Dermis blood vessel endothelial cell (primary cell): ENCODE measurements around the gene SNAP47. TPM values are rescaled to one million over a fixed set of nuclear protein-coding genes. Genes with fewer than 3 reads are reported as not detected.
A peak's percentile ranks its signal among the peaks of the same experiment; 100 is the strongest.

Source experiments
- DNase-seq: peaks from one replicate; pipeline ENCODE4 v3.0.0; 2010
- total RNA-seq: library from RNA; depleted of rRNA; stranded (reverse); fragments of >200 nt; gene quantifications from 2 replicates; pipeline ENCODE4 v1.2.3, GENCODE V29; 2014

SNAP47 gene
- total RNA-seq, 1 donor from 2014 or later, result 44.9 TPM

DNA sequence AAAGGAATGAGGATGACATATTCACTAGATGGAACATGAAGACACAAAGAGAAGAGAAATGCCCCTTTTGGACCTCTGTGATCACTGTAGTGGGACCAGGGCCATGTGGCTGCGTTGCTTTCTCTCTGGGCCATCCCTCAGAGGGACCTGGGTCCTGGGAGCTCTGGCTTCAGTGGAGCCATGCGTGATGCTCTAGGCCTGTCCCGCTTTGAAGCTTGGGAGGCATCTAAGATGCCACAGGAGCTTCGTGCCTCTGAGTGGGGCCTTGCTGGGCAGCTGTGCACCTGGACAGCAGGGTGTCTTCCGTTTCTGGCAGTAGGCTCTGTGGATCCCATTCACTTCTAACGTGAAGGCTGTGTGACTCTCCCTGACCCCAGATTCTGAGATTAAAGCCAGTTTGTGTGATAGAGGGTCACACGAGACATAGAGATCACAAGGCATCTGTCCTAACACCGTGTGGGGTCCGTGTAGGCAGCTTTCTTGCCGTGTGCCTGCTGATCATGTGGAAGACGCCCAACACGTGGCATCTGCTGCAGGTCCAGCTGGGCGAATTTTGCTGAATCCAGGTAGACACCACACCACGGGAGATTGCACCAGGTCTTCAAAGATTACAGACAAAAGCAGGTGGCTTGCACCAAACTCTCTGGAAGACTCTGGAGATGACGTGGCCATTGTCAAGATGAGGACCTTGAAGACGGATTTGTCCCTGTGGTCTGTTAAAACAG, 63.0 kb downstream of the SNAP47 start:
- DNase-seq, result no peak

DNA sequence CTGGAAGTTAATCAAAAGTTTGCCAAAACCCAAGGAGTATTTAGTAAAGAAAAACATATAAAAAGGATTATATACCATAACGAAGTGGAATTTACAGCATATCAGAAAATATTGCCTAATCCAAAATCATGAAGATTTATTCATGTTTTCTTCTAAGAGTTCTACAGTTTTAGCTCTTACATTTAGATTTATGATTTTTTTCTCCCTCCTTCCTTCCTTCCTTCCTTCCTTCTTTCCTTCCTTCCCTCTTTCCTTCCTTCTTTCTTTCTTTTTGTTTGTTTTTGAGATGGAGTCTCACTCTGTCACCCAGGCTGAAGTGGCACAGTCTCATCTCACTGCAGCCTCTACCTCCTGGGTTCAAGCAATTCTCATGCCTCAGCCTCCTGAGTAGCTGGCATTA, 64.5 kb downstream of the SNAP47 start:
- DNase-seq, result no peak

DNA sequence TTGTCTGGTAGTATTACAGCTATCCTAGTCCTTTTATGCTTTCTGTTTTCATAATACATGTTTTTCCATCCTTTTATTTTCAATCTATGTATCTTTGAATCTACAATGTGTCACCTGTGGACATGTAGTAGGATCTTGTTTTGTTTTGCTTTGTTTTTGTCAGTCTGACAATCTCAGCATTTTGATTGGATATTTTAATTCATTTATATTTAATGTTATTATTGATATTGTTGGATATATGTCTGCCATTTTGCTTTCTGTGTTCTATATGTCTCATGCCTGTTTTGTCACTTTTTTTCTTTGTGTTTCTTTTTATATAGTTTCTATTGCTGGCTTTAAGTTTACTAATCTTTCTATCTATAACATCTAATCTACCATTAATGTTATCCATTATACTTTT, 68.7 kb downstream of the SNAP47 start:
- no peak for DNase-seq

DNA sequence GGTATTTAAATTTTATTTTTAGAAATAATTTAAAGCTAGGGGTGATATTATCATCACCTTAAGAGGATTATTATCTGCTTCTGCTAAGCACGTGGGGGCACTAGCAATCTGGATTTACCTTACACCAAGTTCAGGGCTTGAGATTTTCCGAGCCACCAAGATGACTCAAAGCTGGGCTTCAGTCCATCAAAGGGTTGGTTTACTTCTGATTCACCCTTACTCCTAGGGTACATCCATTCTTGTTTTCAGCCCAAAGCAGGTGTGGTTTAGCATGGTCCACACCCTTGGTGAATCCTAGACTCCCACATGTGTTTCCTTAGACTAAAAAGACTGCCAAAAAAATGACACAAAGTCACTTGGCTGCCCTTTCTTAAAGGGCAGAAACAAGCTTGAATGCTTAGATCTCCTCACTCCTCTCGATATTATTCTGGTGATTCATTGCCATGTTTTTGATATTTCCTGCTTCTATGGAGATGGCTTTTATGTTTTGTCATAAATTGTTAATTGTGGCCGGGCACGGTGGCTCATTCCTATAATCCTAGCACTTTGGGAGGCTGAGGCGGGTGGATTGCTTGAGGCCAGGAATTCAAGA, 70.5 kb downstream of the SNAP47 start:
- peak; percentile 27 for DNase-seq

DNA sequence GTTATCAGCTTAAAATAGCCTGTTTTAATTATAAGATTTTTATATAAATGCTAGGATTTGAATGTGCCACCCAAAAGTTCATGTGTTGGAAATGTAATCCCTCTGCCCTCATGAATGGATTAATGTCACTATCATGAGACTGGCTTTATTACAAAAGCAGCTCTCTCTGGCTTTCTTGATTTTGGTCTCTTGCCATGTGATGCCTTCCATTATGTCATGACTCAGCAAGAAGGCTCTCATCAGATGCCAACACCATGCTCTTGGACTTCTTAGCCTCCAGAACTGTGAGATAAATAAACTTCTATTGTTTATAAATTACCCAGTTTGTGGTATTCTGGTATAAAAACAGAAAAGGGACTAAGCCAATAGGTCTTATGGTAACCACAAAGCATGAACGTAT, 73.3 kb downstream of the SNAP47 start:
- DNase-seq, result no peak

DNA sequence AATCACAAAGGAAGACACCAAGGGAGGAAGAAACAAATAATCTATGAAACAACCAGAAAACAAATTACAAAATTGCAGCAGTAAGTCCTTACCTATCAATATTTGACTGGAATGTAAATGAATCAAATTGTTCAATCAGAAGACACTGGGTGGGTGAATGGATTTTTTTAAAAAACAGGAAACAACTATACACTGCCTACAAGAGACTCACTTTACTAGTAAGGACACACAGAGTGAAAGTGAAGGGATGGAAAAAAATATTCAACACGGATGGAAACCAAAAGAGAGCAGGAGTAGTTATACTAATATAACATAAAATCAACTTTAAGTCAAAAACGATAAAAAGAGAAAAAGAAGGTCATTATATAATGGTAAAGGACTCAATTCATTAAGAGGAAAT, 73.8 kb downstream of the SNAP47 start:
- DNase-seq, result no peak

DNA sequence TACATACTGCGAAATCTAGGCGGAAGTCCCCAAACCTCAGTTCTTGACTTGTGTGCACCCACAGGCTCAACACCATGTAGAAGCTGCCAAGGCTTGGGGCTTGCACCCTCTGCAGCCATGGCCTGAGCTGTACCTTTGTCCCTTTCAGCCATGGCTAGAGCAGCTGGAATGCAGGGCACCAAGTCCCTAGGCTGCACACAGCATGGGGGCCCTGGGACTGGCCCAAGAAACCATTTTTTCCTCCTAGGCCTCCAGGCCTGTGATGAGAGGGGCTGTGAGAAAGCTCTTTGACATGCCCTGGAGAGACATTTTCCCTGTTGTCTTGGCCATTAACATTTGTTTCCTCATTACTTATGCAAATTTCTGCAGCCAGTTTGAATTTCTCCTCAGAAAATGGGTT, 78.7 kb downstream of the SNAP47 start:
- DNase-seq, result no peak

DNA sequence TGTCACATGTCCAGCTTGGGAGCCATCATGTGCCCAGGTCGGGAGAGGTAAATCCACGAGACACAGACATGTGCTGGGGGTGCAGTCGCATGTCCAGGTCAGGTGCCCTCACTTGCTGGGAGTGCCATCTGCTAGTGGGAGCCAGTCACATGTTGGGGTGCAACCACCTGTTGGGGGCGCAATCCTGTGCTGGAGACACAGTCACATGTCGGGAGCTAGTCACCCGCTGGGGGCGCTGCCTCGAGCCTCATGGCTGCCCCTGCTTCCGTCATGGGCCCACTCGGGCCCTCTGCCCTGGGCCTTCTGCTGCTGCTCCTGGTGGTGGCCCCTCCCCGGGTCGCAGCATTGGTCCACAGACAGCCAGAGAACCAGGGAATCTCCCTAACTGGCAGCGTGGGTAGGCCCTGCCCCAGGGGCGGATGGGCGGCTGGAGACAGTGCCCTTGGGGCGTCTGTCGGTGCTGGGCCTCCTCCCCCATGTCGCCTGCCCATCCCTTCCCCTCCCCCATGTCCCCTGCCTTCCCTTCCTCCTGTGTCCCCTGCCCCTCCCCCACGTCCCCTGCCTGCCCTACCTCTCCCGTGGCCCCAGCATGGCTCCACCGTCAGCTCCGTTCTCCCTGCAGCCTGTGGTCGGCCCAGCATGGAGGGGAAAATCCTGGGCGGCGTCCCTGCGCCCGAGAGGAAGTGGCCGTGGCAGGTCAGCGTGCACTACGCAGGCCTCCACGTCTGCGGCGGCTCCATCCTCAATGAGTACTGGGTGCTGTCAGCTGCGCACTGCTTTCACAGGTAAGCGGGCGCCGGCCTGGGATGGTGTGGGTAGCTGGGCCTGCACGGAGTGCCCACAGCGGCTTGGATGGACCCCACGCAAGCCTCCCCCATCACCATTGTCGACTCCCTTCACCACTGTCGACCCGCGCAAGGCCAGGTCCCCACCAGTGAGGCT, 80.5 kb downstream of the SNAP47 start, which contains the start of gene PRSS38:
Gene PRSS38, plus strand, starts transcription at position 208 of the 942 bp plus-strand sequence. Its CDS starts 42 bp downstream, at position 250.
- DNase-seq, result no peak

DNA sequence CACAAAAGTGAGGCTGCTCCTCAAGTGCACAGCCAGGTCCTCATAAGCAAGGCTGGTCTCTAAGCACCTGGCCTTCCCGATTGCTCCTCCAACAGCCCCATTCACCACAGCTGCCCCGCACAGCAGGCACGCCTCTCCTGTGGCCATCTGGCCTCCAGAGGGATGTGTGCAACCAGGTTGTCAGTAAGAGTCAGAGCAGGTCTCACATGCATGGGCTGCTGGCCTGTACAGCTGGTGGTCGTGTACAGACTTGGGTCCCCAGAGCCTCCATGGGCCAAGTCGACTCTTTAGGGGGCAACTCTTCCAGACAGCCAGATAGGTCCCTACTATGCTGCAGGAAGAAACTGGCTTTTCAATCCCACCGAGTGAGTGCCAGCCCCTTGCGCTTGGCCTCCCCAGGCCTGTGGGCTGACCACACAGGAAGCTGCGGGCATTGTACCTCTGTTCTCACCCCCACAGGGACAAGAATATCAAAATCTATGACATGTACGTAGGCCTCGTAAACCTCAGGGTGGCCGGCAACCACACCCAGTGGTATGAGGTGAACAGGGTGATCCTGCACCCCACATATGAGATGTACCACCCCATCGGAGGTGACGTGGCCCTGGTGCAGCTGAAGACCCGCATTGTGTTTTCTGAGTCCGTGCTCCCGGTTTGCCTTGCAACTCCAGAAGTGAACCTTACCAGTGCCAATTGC, 81.7 kb downstream of the SNAP47 start:
- no peak for DNase-seq

DNA sequence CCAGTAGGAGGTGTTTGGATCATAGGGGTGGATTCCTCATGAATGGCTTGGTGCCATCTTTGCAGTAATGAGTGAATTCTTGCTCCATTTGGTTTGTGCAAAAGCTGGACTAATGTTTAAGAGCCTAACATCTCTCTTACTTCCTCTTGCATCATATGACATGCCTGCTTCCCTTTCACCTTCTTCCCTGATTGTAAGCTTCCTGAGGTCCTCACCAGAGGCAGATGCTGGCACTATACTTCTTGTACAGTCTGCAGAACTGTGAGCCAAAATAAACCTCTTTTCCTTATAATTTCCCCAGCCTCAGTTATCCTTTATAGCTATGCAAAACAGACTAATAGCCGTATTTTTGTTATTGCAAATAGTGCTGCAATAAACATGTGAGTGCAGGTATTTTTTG, 88.3 kb downstream of the SNAP47 start:
- no peak for DNase-seq

DNA sequence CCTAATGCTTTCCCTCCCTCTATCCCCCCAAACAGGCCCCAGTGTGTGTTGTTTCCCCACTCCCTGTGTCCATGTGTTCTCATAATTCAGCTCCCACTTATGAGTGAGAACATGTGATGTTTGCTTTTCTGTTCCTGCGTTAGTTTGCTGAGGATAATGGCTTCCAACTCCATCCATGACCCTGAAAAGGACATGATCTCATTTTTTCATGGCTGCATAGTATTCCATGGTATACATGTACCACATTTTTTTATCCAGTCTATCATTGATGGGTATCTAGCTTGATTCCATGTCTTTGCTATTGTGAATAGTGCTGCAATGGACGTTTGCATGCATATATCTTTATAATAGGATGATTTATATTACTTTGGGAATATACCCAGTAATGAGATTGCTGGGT, 89.0 kb downstream of the SNAP47 start:
- no peak for DNase-seq

DNA sequence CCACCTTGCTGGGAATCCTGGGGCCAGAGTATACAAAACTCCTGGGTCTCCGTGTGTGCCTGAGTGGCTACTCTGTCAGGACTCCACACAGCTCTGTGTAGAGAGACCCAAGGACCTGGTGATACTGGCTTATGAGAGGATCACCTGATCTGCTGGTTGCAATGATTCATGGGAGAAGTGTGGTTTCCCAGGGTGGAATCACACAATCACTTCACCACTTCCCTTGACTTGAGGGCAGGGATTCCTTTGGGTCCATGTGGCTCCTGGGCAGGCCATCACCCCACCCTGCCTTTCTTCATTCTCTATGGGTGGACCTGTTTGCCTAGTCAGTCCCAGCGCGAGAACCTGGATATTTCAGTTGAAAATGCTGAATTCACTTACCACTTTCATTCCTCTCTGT, 93.6 kb downstream of the SNAP47 start:
- DNase-seq, result no peak

Other genes starting within 250 kb of the SNAP47 start
- 11.7 and 21.4 TPM in 2 replicates for gene ZNF678, start 171.9 kb upstream of the SNAP47 start, total RNA-seq
- 30.8 and 31.8 TPM in 2 replicates for gene JMJD4, start 133 bp upstream of the SNAP47 start, total RNA-seq
- not detected in 2 replicates for gene PRSS38, start 80.2 kb downstream of the SNAP47 start, total RNA-seq
- 1.8 and 2.9 TPM in 2 replicates for gene WNT9A, start 212.5 kb downstream of the SNAP47 start, total RNA-seq